Endothelial cell of umbilical vein (primary cell): ENCODE data around the gene MYL3.

Experiments
- POLR2A ChIP-seq: IDR thresholded peaks from 2 replicates; pipeline ENCODE4 v1.6.1; 2012; ENCODE audit warnings: low read depth, mild to moderate bottlenecking, control low read depth, low read length
- POLR2AphosphoS5 ChIP-seq: IDR thresholded peaks from 2 replicates; pipeline ENCODE4 v1.6.1; 2012; ENCODE audit warnings: low read depth, mild to moderate bottlenecking, control low read depth, low read length, moderate library complexity; ENCODE audit not compliant: insufficient read depth

GRCh38 chr3:46830801-46831200, 32.4 kb downstream of the MYL3 start:
- TF ChIP-seq POLR2A (no peak), POLR2AphosphoS5 (no peak)
